B cell (primary cell): ENCODE data around the gene SUV39H2. TPM values are rescaled to one million over a fixed set of nuclear protein-coding genes. Genes with fewer than 3 reads are reported as not detected.

Source experiments
- ATAC-seq: fragments of 200-7000 bp; cut with Tn5 transposase; one replicate; pipeline ENCODE4 v1.10.0; 2021; ENCODE audit warnings: low read depth, mild to moderate bottlenecking, moderate number of reproducible peaks, moderate library complexity
- CTCF ChIA-PET: fragments of 350-600 bp; sonication (Branson Sonifier 250); formaldehyde crosslinking; loops from one replicate; lab custom pipeline; 2021; ENCODE audit warnings: antibody characterized with exemption, inconsistent platforms; lab: Charles Lee
- POLR2A ChIA-PET: fragments of 350-600 bp; sonication (Branson Sonifier 250); formaldehyde crosslinking; loops from one replicate; lab custom pipeline; 2021; ENCODE audit warnings: antibody characterized with exemption; lab: Charles Lee
- DNase-seq: peaks from one replicate; pipeline ENCODE4 v3.0.0; 2013
- H2AFZ ChIP-seq: 2 replicates; pipeline ENCODE4 v1.6.1; 2012; ENCODE audit warnings: mild to moderate bottlenecking, low read depth, low read length; ENCODE audit not compliant: insufficient read depth, poor library complexity, severe bottlenecking
- H3K27ac ChIP-seq, 2 donors: 1 replicate in 1 of 2; 2 replicates in 1 of 2; pipeline ENCODE4 v1.5.1; 2012 to 2013; ENCODE audit warnings: low read length in 2 of 2, mild to moderate bottlenecking in 2 of 2, moderate library complexity in 1 of 2
- H3K27me3 ChIP-seq, 4 experiments: fragments of 200-600 bp in 1 of 4; sonication (generic) in 1 of 4; replicated peaks in 1 of 4; 1 replicate in 2 of 4; 2 replicates in 2 of 4; pipeline versions ENCODE4 v1.6.1 to v1.7.0; 2013 to 2016; ENCODE audit warnings: low read length in 3 of 4, mild to moderate bottlenecking in 2 of 4, mixed read lengths in 1 of 4, moderate library complexity in 1 of 4; ENCODE audit not compliant: insufficient read depth in 4 of 4, control insufficient read depth in 3 of 4; ENCODE audit errors: control extremely low read depth in 1 of 4
- H3K36me3 ChIP-seq, 2 experiments: replicated peaks in 1 of 2; 1 replicate in 1 of 2; 2 replicates in 1 of 2; pipeline versions ENCODE4 v1.6.1 to v1.7.1; 2013; ENCODE audit warnings: low read length in 1 of 2; ENCODE audit not compliant: insufficient read depth in 2 of 2, control insufficient read depth in 1 of 2; ENCODE audit errors: control extremely low read depth in 1 of 2, extremely low read depth in 1 of 2
- H3K4me1 ChIP-seq, 2 donors: fragments of 200-600 bp in 1 of 2; sonication (generic) in 1 of 2; 1 replicate in 1 of 2; 2 replicates in 1 of 2; pipeline versions ENCODE4 v1.5.1 to v1.6.1; 2013 to 2017; ENCODE audit warnings: low read length in 2 of 2; ENCODE audit not compliant: control insufficient read depth in 2 of 2, insufficient read depth in 2 of 2
- H3K4me2 ChIP-seq: replicated peaks from 2 replicates; pipeline ENCODE3; 2012; ENCODE audit warnings: mild to moderate bottlenecking, low read depth, low read length; ENCODE audit not compliant: poor library complexity, severe bottlenecking
- H3K4me3 ChIP-seq, 5 experiments: fragments of 200-600 bp in 1 of 5; sonication (generic) in 1 of 5; 1 replicate in 3 of 5; 2 replicates in 2 of 5; pipeline versions ENCODE4 v1.5.1 to v1.7.0; 2011 to 2016; ENCODE audit warnings: low read length in 4 of 5, mild to moderate bottlenecking in 4 of 5, low read depth in 2 of 5, control low read depth in 1 of 5, moderate library complexity in 1 of 5; ENCODE audit not compliant: insufficient read depth in 1 of 5; ENCODE audit errors: control extremely low read depth in 1 of 5, extremely low read depth in 1 of 5
- H3K79me2 ChIP-seq: fragments of 200-600 bp; sonication (generic); one replicate; pipeline ENCODE4 v1.6.0; 2016; ENCODE audit warnings: low read length; ENCODE audit not compliant: control insufficient read depth, insufficient read depth
- H3K9ac ChIP-seq: fragments of 200-600 bp; sonication (generic); 2 replicates; pipeline ENCODE4 v1.6.1; 2017; ENCODE audit warnings: mild to moderate bottlenecking, low read length, moderate library complexity
- H3K9me3 ChIP-seq, 3 donors: one replicate each; pipeline versions ENCODE4 v1.6.1 to v1.7.1; 2013; ENCODE audit warnings: low read length in 2 of 3; ENCODE audit not compliant: control insufficient read depth in 2 of 3, insufficient read depth in 1 of 3; ENCODE audit errors: control extremely low read depth in 1 of 3
- H4K20me1 ChIP-seq: 2 replicates; pipeline ENCODE4 v1.6.0; 2012; ENCODE audit warnings: mild to moderate bottlenecking, low read length; ENCODE audit not compliant: insufficient read depth, control insufficient read depth, poor library complexity, severe bottlenecking
- H3K27ac Mint-ChIP-seq: one replicate; pipeline ENCODE4 v1.8.0; 2021; ENCODE audit warnings: mixed read lengths
- H3K27me3 Mint-ChIP-seq: one replicate; pipeline ENCODE4 v1.8.0; 2021; ENCODE audit warnings: mixed read lengths
- H3K4me1 Mint-ChIP-seq: one replicate; pipeline ENCODE4 v1.8.0; 2021; ENCODE audit warnings: mixed read lengths
- H3K4me3 Mint-ChIP-seq: one replicate; pipeline ENCODE4 v1.8.0; 2021; ENCODE audit warnings: mixed read lengths
- H3K9me3 Mint-ChIP-seq: one replicate; pipeline ENCODE4 v1.8.0; 2022; ENCODE audit warnings: mixed read lengths; ENCODE audit not compliant: insufficient read depth
- CTCF ChIP-seq: fragments of 200-600 bp; IDR thresholded peaks from one replicate; pipeline ENCODE4 v1.8.0; 2022; ENCODE audit warnings: antibody characterized with exemption, mild to moderate bottlenecking
- EZH2 ChIP-seq: IDR thresholded peaks from 2 replicates; pipeline ENCODE4 v1.6.1; 2012; ENCODE audit warnings: borderline replicate concordance, low read depth, mild to moderate bottlenecking, moderate library complexity, low read length; ENCODE audit not compliant: insufficient read depth, poor library complexity, severe bottlenecking
- WGBS: methylation state at CpG from one replicate; pipeline ENCODE4 v1.1.5; 2013; ENCODE audit warnings: missing lambda C conversion rate; ENCODE audit not compliant: insufficient coverage; 5-methylcytosine and 5-hydroxymethylcytosine counted together
- intact Hi-C: fragments of 100-400 bp; cut with micrococcal nuclease; formaldehyde crosslinking; loops from one replicate; pipeline ENCODE4 v1.10.0; 2022
- polyA plus RNA-seq: library from polyadenylated mRNA; depleted of rRNA; stranded (reverse); fragments of >200 nt; gene quantifications from 2 replicates; pipeline ENCODE4 v1.2.3, GENCODE V29; 2012
- total RNA-seq, 2 donors: library from RNA; stranded (reverse); fragments of 120-200 nt in 1 of 2; gene quantifications; 1 replicate in 1 of 2; 2 replicates in 1 of 2; pipeline versions ENCODE4 v1.2.3 to v1.2.4, GENCODE V29; 2013 to 2022

The SUV39H2 gene
- total and polyA plus RNA-seq, 2 donors (not counting 1 experiment from before 2014, with no cell fraction given) = 0.73 to 3.2 TPM

GRCh38 chr10:14879124-14879927, 660 bp downstream of the SUV39H2 start:
- under 1% methylated on average over 52 of the region's 60 CpGs for WGBS
- peak; percentile 1 for ATAC-seq
- intact Hi-C loops = loop anchor here (5.0 kb wide), 2 partner anchors 127 to 288 kb away; partner anchors contain the start of gene NMT2

More at GRCh38 chr10:14879124-14879927, 660 bp downstream of the SUV39H2 start:
- H3K4me1 Mint-ChIP-seq = peaks cover 28% of the 10 kb centered on the region
- Histone ChIP-seq H3K27ac (peak overlapping the region in 1 of 2 donors; percentile 80), H3K9me3 (no peaks in the 10 kb centered on the region), H2AFZ (peak overlapping the region; percentile 99), H3K4me1 (peaks cover 17 to 23% of the 10 kb centered on the region in 2 donors), H3K4me2 (peak overlapping the region; percentile 99), H3K36me3 (no peaks in the 10 kb centered on the region), H3K27me3 (peaks cover 0 to 6% (median 0%) of the 10 kb centered on the region in 4 experiments), H4K20me1 (no peaks in the 10 kb centered on the region), H3K4me3 (peak overlapping the region; percentile 11 to 98 (median 94)), H3K9ac (peak overlapping the region; percentile 95), H3K79me2 (peaks cover 31% of the 10 kb centered on the region)
- no peaks in the 10 kb centered on the region for H3K9me3 Mint-ChIP-seq
- TF ChIP-seq CTCF (no peak), EZH2 (no peak)
- DNase-seq = no peak
- ChIA-PET POLR2A (interaction anchor here (0.8 to 1.7 kb wide), 3 partner anchors 42 to 80 kb away, joined by 4 to 10 read pairs (median 6); partner anchors contain the start of genes CDNF, DCLRE1C, HSPA14 and MEIG1), CTCF (interaction anchor here (0.9 to 1.7 kb wide), 8 partner anchors 12 to 380 kb away, joined by 3 to 7 read pairs (median 4); partner anchors contain the start of genes CDNF, HSPA14, MEIG1 and MSANTD7)
- peak overlapping the region; percentile 59 for H3K27ac Mint-ChIP-seq
- peak overlapping the region; percentile 96 for H3K4me3 Mint-ChIP-seq
- H3K27me3 Mint-ChIP-seq = no peaks in the 10 kb centered on the region
